ENCODE results near the gene TP63. TPM values are rescaled to one million over a fixed set of nuclear protein-coding genes. Genes with fewer than 3 reads are reported as not detected.

TP63 gene
- total and polyA plus RNA-seq, 2 experiments from 2014 or later = not detected

DNA sequence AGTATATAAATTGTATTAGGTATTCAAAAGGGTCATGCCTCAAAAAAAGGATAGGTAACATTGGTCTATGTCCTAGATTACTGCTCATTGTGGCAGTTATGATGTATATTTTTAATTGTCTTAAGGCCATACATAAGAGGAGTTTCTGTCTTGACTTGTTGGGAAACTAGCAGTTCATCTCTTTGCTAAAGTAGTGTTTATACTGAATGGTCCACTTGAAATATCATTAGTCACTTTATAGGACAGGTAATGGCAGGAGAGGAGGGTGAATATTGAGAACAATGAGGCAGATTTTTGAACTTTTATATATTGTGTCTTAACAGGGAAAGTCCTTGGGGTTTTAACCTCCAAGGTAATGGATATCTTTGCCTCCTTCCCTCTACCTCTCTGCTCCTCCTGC, 58.4 kb downstream of the TP63 start:
- Histone ChIP-seq H3K4me1 (ENCODE audit: insufficient read depth) (no peaks in the 10 kb centered on the region), H3K27me3 (ENCODE audit: insufficient read depth) (no peaks in the 10 kb centered on the region), H2AFZ (no peak overlapping the region), H4K20me1 (replicated peaks; ENCODE audit: insufficient read depth) (no peaks in the 10 kb centered on the region), H3K36me3 (ENCODE audit: insufficient read depth) (no peaks in the 10 kb centered on the region), H3K9me2 (ENCODE audit: insufficient read depth) (no peaks in the 10 kb centered on the region), H3K4me2 (no peak overlapping the region), H3K79me2 (replicated peaks; ENCODE audit: insufficient read depth) (no peaks in the 10 kb centered on the region), H3F3A (replicated peaks; ENCODE audit: low read depth) (no peaks in the 10 kb centered on the region), H3K4me3 (no peak overlapping the region), H3K27ac (ENCODE audit: low read depth) (no peak overlapping the region)
- Mint-ChIP-seq H3K4me1 (no peaks in the 10 kb centered on the region), H3K27ac (no peak overlapping the region), H3K9me3 (no peaks in the 10 kb centered on the region), H3K27me3 (ENCODE audit: insufficient read depth, low read depth, poor library complexity) (no peaks in the 10 kb centered on the region), H3K36me3 (ENCODE audit: low read depth) (no peaks in the 10 kb centered on the region), H3K4me3 (no peak overlapping the region)
- TF ChIP-seq EZH2phosphoT487 (IDR thresholded peaks at IDR 0.05; ENCODE audit: unreplicated experiment) = no peak
- TF ChIP-seq ZNF331 (CRISPR knock-in tag; IDR thresholded peaks at IDR 0.05; ENCODE audit: low read depth) = no peak
- TF ChIP-seq, protein P1, sequence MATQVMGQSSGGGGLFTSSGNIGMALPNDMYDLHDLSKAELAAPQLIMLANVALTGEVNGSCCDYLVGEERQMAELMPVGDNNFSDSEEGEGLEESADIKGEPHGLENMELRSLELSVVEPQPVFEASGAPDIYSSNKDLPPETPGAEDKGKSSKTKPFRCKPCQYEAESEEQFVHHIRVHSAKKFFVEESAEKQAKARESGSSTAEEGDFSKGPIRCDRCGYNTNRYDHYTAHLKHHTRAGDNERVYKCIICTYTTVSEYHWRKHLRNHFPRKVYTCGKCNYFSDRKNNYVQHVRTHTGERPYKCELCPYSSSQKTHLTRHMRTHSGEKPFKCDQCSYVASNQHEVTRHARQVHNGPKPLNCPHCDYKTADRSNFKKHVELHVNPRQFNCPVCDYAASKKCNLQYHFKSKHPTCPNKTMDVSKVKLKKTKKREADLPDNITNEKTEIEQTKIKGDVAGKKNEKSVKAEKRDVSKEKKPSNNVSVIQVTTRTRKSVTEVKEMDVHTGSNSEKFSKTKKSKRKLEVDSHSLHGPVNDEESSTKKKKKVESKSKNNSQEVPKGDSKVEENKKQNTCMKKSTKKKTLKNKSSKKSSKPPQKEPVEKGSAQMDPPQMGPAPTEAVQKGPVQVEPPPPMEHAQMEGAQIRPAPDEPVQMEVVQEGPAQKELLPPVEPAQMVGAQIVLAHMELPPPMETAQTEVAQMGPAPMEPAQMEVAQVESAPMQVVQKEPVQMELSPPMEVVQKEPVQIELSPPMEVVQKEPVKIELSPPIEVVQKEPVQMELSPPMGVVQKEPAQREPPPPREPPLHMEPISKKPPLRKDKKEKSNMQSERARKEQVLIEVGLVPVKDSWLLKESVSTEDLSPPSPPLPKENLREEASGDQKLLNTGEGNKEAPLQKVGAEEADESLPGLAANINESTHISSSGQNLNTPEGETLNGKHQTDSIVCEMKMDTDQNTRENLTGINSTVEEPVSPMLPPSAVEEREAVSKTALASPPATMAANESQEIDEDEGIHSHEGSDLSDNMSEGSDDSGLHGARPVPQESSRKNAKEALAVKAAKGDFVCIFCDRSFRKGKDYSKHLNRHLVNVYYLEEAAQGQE (IDR thresholded peaks at IDR 0.05; ENCODE audit: unreplicated experiment) = no peak
- TF ChIP-seq, protein P2, sequence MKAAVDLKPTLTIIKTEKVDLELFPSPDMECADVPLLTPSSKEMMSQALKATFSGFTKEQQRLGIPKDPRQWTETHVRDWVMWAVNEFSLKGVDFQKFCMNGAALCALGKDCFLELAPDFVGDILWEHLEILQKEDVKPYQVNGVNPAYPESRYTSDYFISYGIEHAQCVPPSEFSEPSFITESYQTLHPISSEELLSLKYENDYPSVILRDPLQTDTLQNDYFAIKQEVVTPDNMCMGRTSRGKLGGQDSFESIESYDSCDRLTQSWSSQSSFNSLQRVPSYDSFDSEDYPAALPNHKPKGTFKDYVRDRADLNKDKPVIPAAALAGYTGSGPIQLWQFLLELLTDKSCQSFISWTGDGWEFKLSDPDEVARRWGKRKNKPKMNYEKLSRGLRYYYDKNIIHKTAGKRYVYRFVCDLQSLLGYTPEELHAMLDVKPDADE (IDR thresholded peaks at IDR 0.05) = no peak
- no peak for TF ChIP-seq POLR2AphosphoS5 (IDR thresholded peaks at IDR 0.05; ENCODE audit: low read depth)
- TF ChIP-seq, protein P3, sequence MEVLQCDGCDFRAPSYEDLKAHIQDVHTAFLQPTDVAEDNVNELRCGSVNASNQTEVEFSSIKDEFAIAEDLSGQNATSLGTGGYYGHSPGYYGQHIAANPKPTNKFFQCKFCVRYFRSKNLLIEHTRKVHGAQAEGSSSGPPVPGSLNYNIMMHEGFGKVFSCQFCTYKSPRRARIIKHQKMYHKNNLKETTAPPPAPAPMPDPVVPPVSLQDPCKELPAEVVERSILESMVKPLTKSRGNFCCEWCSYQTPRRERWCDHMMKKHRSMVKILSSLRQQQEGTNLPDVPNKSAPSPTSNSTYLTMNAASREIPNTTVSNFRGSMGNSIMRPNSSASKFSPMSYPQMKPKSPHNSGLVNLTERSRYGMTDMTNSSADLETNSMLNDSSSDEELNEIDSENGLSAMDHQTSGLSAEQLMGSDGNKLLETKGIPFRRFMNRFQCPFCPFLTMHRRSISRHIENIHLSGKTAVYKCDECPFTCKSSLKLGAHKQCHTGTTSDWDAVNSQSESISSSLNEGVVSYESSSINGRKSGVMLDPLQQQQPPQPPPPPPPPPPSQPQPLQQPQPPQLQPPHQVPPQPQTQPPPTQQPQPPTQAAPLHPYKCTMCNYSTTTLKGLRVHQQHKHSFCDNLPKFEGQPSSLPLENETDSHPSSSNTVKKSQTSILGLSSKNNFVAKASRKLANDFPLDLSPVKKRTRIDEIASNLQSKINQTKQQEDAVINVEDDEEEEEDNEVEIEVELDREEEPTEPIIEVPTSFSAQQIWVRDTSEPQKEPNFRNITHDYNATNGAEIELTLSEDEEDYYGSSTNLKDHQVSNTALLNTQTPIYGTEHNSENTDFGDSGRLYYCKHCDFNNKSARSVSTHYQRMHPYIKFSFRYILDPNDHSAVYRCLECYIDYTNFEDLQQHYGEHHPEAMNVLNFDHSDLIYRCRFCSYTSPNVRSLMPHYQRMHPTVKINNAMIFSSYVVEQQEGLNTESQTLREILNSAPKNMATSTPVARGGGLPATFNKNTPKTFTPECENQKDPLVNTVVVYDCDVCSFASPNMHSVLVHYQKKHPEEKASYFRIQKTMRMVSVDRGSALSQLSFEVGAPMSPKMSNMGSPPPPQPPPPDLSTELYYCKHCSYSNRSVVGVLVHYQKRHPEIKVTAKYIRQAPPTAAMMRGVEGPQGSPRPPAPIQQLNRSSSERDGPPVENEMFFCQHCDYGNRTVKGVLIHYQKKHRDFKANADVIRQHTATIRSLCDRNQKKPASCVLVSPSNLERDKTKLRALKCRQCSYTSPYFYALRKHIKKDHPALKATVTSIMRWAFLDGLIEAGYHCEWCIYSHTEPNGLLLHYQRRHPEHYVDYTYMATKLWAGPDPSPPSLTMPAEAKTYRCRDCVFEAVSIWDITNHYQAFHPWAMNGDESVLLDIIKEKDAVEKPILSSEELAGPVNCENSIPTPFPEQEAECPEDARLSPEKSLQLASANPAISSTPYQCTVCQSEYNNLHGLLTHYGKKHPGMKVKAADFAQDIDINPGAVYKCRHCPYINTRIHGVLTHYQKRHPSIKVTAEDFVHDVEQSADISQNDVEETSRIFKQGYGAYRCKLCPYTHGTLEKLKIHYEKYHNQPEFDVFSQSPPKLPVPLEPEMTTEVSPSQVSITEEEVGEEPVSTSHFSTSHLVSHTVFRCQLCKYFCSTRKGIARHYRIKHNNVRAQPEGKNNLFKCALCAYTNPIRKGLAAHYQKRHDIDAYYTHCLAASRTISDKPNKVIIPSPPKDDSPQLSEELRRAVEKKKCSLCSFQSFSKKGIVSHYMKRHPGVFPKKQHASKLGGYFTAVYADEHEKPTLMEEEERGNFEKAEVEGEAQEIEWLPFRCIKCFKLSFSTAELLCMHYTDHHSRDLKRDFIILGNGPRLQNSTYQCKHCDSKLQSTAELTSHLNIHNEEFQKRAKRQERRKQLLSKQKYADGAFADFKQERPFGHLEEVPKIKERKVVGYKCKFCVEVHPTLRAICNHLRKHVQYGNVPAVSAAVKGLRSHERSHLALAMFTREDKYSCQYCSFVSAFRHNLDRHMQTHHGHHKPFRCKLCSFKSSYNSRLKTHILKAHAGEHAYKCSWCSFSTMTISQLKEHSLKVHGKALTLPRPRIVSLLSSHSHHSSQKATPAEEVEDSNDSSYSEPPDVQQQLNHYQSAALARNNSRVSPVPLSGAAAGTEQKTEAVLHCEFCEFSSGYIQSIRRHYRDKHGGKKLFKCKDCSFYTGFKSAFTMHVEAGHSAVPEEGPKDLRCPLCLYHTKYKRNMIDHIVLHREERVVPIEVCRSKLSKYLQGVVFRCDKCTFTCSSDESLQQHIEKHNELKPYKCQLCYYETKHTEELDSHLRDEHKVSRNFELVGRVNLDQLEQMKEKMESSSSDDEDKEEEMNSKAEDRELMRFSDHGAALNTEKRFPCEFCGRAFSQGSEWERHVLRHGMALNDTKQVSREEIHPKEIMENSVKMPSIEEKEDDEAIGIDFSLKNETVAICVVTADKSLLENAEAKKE (CRISPR knock-in tag; IDR thresholded peaks at IDR 0.05) = no peak
- no peak for TF ChIP-seq JUNB (IDR thresholded peaks at IDR 0.05; ENCODE audit: unreplicated experiment)
- TF ChIP-seq, protein P4, sequence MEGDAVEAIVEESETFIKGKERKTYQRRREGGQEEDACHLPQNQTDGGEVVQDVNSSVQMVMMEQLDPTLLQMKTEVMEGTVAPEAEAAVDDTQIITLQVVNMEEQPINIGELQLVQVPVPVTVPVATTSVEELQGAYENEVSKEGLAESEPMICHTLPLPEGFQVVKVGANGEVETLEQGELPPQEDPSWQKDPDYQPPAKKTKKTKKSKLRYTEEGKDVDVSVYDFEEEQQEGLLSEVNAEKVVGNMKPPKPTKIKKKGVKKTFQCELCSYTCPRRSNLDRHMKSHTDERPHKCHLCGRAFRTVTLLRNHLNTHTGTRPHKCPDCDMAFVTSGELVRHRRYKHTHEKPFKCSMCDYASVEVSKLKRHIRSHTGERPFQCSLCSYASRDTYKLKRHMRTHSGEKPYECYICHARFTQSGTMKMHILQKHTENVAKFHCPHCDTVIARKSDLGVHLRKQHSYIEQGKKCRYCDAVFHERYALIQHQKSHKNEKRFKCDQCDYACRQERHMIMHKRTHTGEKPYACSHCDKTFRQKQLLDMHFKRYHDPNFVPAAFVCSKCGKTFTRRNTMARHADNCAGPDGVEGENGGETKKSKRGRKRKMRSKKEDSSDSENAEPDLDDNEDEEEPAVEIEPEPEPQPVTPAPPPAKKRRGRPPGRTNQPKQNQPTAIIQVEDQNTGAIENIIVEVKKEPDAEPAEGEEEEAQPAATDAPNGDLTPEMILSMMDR (conservative IDR thresholded peaks at IDR 0.05; ENCODE audit: low read depth in 2 of 2) = no peak
- TF ChIP-seq STAT1 (IDR thresholded peaks at IDR 0.05; ENCODE audit: unreplicated experiment) = no peak
- TF ChIP-seq EZH2 (IDR thresholded peaks at IDR 0.05; ENCODE audit: low read depth, unreplicated experiment) = no peak
- no peak for TF ChIP-seq CREB1 (CRISPR knock-in tag; IDR thresholded peaks at IDR 0.05; ENCODE audit: low read depth)
- no peak for TF ChIP-seq NANOG (IDR thresholded peaks at IDR 0.05; ENCODE audit: borderline replicate concordance)
- no peak for TF ChIP-seq ZNF114 (CRISPR knock-in tag; IDR thresholded peaks at IDR 0.05)
- no peak for DNase-seq (ENCODE audit: low spot score)
- no peak for ATAC-seq

Measured in GM23338 (cell line).